HG03520 (cell line): ENCODE measurements around the gene GBP7.

ENCODE experiments used
- ATAC-seq: cut with Tn5 transposase; IDR thresholded peaks from one replicate; pipeline ENCODE4 v1.9.1; 2021; ENCODE audit warnings: mild to moderate bottlenecking, moderate library complexity; ENCODE audit not compliant: unreplicated experiment

The GBP7 gene

DNA sequence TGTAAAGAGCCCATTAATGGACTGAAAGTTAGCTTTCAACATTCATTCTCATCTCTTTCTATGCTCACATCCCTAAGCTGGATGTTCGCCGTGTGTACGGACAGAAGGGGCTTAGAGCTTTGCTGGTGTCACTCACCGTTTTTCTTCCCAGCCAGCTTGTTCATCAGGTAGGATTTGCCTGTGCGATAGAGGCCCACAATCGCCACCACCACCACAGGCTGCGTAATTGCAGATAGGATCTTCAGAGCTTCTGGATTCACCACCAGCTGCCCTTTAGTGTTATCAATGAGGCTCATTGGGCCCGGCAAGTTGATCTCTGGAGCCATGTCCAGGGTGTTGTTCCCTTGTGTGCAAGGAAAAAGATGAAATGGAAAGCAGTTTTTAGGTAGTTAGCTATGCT lies 54.2 kb downstream of the GBP7 start:
- ATAC-seq, result no peak

- no peak for ATAC-seq
Measured at GRCh38 chr1:89114662-89115061, 61.1 kb downstream of the GBP7 start.

DNA sequence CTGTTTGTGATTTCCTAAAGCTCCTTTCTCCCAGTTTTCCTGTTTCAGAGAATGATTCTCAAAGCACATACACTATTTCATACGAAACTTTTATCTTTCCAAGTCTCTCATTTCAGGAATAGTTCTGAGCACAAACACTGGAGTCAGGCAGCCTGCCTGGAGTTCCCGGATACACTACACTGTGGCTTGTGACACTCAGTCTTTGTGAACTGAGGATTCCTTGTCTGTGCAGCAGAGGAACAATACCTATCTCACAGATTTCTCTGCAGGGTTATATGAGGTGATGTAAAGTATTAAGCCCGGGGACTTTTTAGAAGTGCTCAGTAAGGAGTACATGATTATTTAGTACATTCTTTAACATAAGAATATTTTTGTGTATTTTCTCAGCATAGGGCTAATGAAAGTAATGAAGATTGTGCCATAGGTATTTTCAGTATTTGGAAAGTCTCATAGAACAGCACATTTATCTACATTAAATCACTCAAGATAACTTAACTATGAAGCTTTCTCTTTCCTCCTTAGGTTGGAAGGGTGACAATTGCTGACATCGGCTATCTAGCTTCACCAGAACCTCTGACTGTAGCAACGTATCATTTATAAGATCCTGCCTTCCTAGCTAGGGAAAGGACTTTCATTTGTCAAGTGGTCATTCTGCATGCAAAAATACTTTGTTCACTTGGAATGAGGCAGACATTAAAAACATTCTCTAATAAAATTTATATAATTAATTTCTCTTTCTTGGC lies 62.8 kb downstream of the GBP7 start:
- no peak for ATAC-seq

DNA sequence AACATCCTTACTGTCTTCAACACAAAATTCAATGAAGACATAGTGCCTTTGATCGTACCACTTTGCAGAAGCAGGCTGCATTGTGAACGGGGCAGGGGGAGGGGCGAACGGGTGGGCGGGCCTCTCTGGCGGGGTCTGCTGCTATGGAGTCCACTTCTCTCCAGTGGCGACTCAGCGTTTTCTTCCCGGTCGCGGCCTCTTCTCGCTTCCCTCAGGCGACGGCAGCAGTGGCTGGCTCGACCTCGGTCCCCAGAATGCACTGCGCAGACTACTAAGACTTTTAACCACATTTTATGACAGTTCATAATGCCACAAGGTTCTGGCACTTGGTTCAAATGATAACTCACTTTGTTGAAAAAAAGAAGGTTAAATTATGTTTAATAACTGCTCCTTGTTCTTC lies 71.1 kb downstream of the GBP7 start:
- ATAC-seq, result no peak

DNA sequence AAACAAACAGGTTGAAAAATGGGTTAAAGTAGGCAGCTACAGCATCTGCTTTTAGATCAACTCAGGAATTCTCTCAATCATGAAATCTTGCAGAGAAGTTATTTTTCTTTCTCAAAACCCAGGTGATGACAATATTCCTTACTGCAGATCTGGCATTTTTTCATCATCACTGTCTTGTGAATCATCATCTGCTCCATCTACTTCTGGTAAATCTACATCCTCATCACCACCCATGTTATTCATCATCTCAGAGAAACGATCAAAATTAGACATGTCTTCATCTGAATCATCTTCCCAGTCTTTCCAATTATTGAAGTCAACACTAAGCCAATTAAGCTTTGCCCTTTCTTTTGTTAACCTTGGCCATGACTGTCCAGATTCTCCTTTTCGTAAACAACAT lies 71.7 kb downstream of the GBP7 start:
- ATAC-seq, result no peak

GRCh38 chr1:89102021-89102420 lies 73.8 kb downstream of the GBP7 start:
- ATAC-seq, result no peak

GRCh38 chr1:89100412-89100811 lies 75.4 kb downstream of the GBP7 start:
- ATAC-seq, result no peak

DNA sequence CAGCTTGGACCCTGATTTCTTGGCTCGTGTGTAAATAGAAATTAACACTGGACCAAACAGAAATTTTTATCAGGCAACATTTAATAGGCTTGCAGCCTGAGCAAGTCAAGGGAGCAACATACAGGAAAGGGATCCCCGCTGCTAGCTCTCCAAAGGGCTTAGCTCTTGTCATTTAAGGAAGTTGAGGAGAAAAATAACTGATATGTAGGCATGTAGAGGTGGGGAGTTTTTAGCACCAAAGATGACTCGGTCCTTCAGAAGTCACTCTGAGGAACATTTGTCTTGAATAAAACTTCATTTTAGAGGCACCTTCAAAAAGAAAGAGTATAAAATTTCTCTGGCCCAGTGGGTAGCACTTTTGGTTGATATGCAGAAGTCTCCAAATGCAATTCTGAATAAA lies 76.9 kb downstream of the GBP7 start:
- ATAC-seq, result no peak

DNA sequence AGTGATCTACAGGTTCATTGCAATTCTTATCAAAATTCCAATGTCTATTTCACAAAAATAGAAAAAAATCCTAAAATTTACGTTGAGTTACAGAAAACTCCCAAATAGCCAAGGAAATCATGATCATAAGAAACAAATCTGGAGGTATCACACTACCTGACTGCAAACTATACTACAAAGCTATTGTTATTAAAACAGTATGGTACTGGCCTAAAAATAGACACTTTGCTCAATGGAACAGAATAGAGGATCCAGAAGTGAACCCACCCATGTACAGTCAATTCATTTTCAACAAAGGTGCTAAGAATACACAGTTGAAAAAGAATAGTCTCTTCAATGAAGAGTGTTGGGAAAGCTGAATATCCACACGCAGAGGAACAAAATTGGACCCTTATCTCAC lies 80.1 kb downstream of the GBP7 start:
- no peak for ATAC-seq

DNA sequence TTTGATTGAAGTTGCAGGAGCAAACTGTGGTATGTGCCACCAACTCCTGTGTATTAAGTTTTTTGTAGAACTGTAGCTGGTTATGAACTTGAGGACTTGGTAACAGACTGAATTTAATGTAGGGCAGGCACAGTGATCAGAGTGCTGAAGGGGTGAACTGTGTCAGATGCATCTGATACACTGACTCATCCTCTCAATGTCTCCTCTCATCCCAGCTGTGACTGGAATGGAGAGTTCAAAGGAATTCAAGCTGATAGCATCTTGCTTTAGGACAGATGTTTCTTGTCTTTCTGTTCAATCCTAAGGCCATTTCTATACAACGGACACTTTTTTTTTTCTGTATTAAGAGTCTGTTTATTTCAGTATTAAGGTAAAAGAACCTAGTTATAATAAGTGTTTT lies 85.8 kb downstream of the GBP7 start:
- no peak for ATAC-seq

DNA sequence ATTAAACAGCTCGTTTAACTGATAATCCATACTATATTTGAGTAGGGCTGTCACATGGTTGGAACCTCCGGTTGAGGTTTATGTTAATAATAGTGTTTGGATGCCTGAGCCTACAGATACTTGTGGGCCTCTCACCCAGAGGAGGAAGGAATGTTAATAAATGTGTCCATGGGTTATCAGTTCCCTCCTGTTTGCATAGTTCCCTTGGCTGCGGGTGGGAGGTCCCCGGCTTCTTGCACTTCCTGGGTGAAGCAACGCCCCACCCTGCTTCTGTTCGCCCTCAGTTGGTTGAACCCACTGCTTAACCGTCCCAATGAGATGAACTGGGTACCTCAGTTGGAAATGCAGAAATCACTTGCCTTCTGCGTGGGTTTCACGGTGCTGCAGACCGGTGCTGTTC lies 87.2 kb downstream of the GBP7 start:
- no peak for ATAC-seq

- no peak for ATAC-seq
Measured at GRCh38 chr1:89087241-89087640, 88.6 kb downstream of the GBP7 start.

- ATAC-seq, result no peak
Measured at GRCh38 chr1:89085781-89086180, 90.0 kb downstream of the GBP7 start.
